Transverse colon (tissue), 4 donors: Measurements from ENCODE around the gene THAP7.

Source experiments
- EP300 ChIP-seq: sonication (generic); formaldehyde crosslinking; IDR thresholded peaks from one replicate; pipeline ENCODE4 v1.6.1; 2017; ENCODE audit warnings: antibody characterized with exemption, low read depth
- POLR2A ChIP-seq: fragments of 450-650 bp; IDR thresholded peaks from one replicate; pipeline ENCODE4 v1.6.1; 2016; ENCODE audit warnings: antibody characterized with exemption, mild to moderate bottlenecking, moderate library complexity
- POLR2AphosphoS5 ChIP-seq, 3 donors: sonication (generic); formaldehyde crosslinking; IDR thresholded peaks; one replicate each; pipeline ENCODE4 v1.6.1; 2016; ENCODE audit warnings: antibody characterized with exemption in 3 of 3
- TF ChIP-seq, protein P1 (sequence below), 5 experiments: fragments of 200-600 bp in 3 of 5; fragments of 450-650 bp in 2 of 5; sonication (generic) in 3 of 5; IDR thresholded peaks; 1 replicate in 2 of 5; 2 replicates in 3 of 5; pipeline ENCODE4 v1.5.1; 2016 to 2017; ENCODE audit warnings: antibody characterized with exemption in 5 of 5, inconsistent platforms in 3 of 5, mild to moderate bottlenecking in 2 of 5, moderate library complexity in 1 of 5

- TF ChIP-seq, protein P1, sequence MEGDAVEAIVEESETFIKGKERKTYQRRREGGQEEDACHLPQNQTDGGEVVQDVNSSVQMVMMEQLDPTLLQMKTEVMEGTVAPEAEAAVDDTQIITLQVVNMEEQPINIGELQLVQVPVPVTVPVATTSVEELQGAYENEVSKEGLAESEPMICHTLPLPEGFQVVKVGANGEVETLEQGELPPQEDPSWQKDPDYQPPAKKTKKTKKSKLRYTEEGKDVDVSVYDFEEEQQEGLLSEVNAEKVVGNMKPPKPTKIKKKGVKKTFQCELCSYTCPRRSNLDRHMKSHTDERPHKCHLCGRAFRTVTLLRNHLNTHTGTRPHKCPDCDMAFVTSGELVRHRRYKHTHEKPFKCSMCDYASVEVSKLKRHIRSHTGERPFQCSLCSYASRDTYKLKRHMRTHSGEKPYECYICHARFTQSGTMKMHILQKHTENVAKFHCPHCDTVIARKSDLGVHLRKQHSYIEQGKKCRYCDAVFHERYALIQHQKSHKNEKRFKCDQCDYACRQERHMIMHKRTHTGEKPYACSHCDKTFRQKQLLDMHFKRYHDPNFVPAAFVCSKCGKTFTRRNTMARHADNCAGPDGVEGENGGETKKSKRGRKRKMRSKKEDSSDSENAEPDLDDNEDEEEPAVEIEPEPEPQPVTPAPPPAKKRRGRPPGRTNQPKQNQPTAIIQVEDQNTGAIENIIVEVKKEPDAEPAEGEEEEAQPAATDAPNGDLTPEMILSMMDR (IDR thresholded peaks at IDR 0.05), result no peak
- TF ChIP-seq EP300 (no peak), POLR2AphosphoS5 (IDR thresholded peaks at IDR 0.05) (no peak), POLR2A (no peak)
Measured at GRCh38 chr22:20955548-20955947, 46.4 kb downstream of the THAP7 start.
